GM19328 (cell line): ENCODE results near the gene ATP13A4.

Experiments
- ATAC-seq: cut with Tn5 transposase; IDR thresholded peaks from one replicate; pipeline ENCODE4 v1.9.1; 2021; ENCODE audit warnings: mild to moderate bottlenecking, moderate library complexity; ENCODE audit not compliant: unreplicated experiment

The ATP13A4 gene

DNA sequence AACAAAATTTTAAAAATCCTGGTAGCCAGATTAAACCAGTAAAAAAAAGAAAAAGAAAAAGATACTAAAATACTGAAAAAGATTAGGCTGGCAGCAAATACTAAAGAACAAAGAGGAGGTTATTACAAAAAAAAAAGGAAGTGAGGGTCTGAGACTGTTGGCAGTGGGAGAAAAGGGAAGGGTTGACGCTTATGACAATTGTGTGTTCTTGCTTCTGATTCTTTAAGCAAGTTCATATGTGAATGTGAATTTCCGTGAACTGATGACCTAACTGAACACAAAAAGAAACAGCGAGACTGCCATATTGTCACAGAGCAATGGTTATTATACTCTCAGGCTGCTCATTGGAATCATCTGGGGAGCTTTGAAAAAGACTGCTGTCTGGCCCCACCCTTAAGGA lies 56.5 kb downstream of the ATP13A4 start:
- no peak for ATAC-seq

DNA sequence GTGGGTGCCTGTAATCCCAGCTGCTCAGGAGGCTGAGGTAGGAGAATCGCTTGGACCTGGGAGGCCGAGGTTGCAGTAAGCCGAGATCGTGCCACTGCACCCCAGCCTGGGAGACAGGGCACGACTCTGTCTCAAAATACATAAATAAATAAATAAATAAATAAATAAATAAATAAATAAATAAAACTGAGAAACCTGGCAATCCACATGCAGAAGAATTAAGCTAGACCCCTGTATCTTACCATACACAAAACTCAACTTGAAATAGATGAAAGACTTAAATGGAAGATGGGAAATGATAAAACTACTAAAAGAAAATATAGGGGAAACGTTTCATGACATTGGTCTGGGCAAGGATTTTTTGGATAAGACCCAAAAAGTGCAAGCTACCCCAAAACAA lies 58.0 kb downstream of the ATP13A4 start:
- no peak for ATAC-seq

DNA sequence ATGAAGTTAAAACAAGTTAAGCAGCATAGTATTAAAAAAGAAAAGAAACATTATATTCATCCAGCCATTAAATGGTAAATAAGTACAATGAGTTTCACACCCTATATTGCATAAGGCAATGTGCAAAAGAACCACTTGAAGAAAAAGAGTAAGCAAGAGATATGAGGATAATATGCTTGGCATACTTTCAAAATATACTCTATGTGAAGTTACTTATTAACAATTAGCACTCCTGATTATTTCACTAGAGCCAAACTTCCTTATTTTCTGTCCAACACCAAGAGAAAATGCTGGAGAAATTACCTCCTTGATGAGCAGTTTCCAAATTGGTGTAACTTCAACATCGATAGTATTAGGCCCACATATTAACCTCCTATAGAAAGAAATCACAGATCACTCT lies 63.7 kb downstream of the ATP13A4 start:
- no peak for ATAC-seq

DNA sequence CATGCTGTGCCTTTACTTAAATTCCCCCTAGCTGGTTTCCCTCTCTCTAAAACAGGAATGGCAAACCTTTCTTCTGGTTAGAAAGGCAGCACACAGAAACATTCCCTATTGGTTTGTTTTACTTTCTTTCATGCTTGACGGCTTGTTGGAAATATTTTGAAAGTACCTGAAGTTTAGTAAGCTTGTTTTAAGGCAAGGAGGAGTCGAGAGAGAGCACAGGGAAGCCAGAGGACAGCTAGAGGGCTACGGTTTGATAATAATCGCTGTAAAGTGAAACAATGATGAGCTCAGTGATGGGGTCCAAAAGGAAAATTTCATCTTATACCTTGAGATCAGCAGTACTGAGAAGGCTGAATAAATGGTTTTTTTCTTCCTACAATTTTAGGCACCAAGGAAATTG lies 64.1 kb downstream of the ATP13A4 start:
- no peak for ATAC-seq

DNA sequence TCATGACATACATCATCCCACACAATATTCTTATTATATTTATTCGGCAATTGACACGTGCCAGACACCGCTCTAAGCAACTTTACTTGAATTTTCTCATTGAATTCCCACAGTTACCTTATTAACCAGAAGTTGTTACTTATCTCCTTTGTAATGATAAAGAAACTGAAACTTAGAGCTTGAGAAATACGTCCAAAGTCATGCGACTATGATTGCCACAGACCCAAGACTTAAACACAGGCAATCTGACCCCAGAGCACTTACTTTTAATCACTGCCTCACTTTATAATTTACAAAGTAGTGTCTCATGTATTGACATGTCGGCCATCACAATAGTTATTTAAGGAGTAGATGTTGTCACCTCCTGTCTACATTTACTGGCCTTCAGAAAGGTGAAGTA lies 64.7 kb downstream of the ATP13A4 start:
- no peak for ATAC-seq

DNA sequence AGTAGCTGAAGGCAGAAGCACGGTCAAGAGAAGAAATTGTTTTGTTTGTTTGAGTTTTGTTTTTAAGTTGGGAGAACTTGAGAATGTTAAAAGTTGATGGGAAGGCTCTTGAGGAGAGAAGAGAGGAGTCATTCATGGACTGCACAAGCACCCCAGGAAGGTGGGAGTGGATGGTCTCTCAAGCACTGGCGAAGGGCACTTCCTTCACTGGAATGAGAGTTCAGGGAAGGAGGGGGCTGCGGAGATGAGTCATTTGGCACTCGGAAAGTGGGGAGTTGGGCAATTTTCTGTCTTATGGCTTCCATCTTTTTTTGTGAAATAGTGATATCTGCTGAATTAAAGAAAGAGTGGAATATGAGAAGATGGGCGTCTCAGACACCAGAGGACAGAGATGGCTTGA lies 66.0 kb downstream of the ATP13A4 start:
- ATAC-seq = no peak

DNA sequence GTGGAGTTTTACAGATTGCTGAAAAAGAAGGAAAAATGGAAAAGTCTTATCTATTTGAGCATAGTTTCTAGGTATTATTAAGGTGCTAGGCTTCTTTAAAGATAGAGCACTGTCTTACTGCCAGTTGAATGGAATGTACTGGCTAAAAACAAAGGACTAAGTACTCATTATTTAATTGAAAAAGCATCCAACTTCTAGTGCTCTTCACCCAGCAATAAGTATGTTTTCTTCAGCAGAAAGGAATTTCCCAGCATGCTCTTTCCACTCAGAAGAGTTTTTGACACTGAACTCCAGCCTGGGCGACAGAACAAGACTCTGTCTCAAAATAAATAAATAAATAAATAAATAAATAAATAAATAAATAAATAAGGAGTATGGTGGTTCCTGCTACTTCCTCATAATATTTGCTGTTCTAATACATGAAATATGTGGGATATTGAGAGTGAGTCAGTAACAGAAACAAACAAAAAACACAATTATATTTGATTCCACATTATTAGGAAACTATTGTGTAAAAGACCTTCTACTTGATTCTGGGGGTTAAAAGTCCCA lies 70.6 kb downstream of the ATP13A4 start:
- ATAC-seq = no peak

DNA sequence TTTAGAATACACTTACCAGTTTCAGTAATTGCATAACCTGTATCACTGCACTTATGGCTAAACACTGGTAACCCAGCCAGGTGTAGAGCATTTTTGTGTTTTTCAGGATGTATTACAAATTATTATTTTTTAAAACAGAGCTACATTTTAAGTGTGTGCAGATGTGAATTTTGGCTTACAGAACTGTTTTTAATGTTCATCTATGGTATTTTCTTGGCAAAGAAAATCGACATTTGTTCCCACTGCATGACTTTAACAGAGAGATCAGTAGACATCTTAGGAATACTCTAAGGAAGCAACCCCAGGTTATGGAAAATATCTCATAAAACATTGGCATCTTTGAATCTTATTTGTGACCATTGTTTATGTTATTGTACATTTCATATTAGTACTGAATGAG lies 73.3 kb downstream of the ATP13A4 start:
- ATAC-seq = no peak

DNA sequence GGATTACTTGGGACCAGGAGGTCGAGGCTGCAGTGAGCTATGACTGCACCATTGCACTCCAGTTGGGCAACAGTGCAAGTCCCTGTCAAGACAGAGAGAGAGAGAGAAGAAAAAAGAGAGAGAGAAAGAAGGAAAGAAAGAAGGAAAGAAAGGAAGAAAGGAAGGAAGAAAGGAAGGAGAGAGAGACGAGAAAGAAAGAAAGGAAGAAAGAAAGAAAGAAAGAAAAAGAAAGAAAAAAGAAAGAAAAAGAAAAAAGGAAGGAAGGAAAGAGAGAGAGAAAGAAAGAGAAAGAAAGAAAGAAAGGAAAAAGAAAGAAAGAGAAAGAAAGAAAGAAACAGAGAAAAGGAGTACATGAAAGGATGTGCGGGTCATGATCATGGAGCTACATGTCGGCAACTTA lies 80.2 kb downstream of the ATP13A4 start:
- ATAC-seq = no peak

DNA sequence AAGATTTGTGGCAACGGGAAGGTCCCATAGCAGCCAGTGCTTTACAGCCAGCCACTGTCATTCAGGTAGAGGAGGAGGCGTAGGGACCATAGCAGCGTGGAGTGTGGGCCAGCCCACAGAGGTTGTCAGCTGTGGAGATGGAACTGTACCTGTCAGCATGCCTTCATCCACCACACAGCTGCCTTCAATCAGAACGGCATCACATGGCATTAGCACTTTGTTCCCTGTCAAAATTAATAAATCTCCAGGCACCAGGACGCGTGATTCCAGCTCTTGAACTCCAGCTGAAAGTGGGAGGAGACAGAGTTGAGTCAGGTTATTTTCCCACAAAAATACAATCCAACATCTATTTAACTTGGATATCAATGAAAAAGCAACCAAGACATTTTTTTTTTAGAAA lies 84.0 kb downstream of the ATP13A4 start:
- no peak for ATAC-seq

DNA sequence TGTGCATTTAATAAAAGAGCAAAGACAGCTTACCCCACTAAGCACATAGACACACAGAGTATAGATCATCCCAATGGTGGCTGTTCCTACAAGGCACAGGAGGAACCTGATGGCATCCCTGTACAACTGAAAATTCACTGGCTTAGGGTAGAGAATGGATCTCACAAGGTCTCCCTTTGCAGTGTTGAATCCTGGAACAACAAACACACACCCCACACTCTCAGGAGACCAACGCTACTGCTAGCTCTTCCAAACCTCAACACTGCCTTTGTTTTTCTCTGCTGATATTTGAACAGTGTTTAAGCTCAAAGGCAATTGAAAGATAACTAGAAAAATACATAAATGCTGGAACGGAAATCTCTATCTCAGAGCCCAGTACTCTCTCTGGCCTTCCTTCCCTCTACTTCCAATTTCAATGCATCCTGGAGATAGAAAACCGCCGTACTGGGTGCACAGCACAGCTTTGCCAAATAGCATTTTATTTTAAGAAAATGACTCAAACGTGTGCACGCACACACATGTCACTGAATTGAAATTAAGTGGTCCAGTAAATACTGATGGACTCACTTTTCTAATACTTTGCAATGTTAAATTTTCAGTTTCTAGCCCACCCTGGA lies 88.6 kb downstream of the ATP13A4 start:
- no peak for ATAC-seq

DNA sequence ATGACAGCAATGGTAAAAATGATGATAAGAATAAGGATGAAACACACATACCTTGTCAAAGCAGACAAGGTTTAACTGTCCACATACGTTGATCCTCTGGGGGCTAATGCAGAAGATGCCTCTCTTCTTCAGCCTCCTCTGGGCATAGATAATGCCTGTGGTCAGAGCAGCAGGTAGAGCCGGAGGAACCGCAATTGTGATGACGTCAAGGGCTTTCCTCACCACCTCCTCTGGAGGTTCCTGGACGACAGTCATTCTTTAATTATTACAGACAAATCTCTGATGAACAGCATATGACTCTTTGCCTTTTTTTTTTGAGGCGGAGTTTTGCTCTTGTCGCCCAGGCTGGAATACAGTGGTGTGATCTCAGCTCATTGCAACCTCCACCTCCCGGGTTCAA lies 89.8 kb downstream of the ATP13A4 start:
- ATAC-seq = no peak

DNA sequence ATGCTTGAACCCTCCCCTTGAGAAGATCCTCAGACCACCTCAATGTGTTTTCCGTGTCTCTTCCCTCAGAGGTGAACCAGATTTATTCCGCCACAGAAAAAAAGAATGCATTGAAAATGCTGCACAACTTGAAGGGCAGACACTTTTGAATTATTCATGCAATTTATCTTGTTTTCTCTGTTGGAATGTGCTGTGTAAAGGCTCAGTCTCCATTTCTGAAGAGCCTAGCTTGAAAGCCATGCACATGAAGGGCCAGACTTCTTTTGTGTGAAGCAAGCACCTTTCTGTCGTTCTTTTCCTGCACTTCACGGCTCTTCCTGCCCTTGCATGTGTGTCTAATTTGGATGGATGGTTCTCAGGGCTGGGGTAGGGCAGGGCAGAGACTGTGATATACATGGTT lies 97.2 kb downstream of the ATP13A4 start:
- no peak for ATAC-seq

DNA sequence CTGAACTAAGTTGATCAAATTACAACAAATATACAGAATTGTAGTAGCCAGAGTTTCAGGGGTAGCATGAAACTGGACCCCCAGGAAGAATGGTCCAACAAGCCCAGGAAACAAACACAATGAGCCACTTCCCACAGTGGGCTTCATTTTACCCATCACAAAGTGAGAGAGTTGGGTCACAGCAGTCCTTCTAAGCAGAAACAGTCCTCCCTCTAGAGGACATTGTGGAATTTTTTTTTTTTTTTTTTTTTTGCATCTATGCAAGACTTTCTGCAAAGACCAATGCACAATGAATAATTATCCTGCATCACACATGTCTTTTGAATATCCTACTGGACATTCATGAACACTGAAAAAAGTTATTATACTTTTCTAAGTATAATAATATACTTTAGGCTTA lies 102.4 kb downstream of the ATP13A4 start:
- ATAC-seq = no peak

DNA sequence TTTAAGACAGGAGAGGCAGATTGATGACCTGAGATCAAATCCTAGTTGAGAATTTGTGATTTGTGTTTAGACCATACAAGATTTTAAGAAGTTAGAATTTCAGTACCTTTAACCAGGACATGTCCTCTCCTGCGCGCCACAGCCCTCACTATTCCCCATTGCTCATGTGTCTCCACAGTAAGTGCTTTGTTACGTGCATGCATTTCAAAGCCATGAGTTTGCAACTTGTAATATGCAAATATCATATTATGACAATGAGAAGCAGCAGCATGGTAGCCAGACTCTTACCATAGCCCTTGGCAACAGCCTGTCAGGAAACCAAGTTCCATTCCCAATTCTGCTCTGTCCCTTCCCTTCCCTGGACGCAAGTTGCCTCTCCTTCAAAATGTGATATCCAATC lies 102.8 kb downstream of the ATP13A4 start:
- no peak for ATAC-seq

DNA sequence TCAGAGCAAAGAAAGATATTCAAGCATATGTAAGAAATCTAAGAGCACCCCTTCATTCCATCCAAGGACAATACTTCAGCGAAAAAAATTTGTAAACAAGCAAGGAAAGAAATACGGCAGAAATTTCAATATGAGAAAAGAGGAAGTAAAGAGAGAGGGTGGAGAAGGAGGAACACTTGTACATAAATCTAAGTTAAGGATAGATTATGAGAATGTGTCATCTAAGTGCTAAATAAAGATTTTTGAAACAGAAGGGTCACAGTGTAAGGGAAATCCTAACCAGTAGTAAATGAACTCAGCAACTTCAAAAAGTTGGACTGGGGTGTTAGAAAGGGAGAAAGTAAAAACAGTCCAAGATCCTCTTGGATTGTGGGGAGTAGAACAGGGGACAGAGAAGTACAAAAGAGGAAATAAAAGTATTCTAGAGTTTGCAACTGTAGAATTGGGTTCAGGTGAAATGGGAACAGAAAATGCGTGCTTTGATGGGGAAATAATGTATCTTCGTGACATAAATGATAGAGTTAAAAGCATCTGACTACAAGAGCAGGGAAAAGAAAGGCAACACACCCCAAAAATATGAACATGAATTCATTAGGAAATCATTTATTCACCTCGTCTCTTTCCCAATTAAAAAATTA lies 107.6 kb downstream of the ATP13A4 start:
- ATAC-seq = no peak

DNA sequence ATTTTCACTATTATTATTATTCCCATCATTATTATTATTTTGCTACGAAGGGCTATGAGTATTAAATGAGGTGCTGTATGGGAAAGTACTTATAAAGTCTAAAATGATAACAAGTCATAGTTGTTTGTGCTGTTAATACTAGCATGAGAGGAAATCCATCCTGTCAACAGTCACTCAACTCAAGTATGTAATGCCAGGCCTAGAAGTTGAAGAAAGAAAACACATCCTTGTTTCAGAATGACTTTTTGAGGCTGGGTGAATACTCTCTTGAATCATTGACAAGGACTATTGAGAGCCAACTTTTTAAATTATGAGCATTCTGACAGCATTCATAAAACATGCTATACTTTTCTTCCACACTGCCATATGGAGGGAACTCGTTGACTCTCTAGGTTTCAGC lies 115.3 kb downstream of the ATP13A4 start:
- ATAC-seq = no peak

DNA sequence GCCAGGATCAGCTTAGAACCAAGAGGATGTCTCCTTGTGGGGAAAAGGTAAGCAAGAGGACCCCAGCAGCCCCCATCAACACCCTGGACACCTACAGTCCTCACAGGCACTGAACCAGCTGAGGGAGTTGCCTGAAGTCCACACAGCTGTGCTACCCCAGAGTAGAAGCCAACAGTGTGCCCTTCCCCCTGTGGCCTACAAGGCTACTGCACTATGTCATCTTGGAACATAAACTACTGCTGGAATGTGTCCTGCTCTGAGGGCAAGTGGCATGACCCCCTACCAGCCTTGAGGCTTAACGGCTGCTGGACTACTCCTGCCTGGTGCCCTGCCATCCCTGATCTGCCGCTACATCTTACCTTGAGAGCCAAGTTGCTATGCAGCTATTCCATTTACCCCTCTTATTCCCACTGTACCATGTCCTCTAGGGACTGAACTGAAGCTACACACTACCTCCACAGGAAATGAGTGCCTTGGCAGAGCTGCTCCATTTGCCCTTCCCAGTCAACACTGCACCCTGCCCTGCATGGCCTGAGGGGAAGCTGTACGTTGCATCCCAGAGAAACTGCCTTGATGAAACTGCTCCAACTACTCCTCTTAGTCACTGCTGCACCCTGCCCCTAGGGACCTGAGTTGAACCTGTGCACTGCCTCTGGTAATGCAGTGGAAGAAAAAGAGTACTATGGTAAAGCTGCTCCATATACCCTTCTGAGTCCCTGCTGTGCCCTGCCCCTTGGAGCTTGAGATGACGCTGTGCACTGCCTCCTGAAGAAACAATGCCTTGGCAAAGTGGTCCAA lies 135.9 kb downstream of the ATP13A4 start:
- no peak for ATAC-seq

DNA sequence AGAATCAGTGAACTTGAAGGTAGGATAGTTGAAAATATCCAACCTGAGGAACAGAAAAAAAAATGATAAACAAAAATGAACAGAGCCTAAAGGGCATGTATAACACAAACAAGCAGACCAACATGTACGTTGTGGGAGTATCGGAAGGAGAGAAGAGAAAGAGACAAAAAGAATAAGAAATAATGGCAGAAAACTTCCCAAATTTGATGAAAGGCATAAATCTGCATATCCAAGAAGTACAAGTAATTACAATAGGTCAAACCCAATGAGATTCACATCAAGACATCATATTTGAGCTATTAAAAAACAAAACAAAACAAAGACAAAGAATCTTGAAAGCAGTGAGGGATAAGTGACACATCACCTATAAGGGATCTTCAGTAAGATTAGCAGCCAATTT lies 138.1 kb downstream of the ATP13A4 start:
- no peak for ATAC-seq

DNA sequence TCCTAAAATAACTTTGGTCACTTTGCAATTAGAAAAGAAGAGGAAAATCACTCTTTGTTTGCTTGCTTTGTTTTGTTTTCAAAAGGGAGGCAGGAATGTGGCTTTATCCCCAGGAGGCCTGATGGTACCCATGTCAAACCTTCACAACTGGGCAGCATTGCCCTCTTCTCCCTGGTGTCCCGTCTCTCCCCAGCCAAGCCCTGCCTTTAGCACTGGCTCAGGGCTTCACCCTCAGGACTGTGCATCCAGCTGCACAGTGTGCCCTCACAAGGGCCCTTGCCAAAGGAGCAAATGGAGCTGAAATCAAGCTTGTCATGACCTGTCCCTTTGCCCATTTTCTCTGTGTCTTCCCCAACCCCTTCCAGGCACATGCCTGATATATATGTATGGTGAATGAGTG lies 147.0 kb downstream of the ATP13A4 start:
- no peak for ATAC-seq

DNA sequence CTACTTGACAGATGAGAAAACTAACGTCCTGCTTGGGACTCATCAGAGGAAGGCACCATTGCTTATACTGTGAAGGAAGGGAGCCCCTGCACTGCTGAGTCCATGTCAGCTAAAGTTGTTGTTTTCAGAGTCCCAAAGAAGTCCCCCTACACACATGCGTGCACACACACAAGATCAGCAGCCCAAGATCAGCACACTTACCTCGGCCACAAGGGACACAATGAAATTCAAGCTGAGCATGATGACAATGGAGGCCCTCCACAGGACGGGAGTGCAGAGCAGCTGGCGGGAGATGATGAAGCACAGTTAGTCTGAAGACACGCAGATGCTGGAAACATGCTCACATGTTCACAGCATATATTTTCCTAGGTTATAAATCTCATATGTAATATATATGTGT lies 147.6 kb downstream of the ATP13A4 start:
- ATAC-seq = no peak

DNA sequence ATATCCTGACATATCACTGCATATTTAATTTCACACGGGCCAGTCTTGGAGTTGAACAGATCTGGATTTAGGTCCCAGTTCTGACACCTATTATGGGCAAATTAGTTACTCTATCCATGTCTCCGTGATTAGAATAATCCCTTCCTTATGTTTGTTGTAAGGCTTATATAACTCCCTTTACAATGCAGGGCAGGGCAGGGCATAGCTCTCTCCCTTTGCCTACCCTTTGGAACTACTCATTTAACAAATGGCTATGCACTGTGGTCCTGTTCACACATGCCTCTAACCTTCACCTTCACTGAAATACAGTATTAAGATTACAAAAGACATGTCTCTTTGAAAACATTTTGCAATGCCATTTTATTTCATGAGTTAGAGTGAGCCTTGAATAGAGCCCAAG lies 151.4 kb downstream of the ATP13A4 start:
- ATAC-seq = no peak
